ENCODE data around the gene CNGB1. TPM values are rescaled to one million over a fixed set of nuclear protein-coding genes. Genes with fewer than 3 reads are reported as not detected.
A peak's percentile ranks its signal among the peaks of the same experiment; 100 is the strongest.

The CNGB1 gene
- total and polyA plus RNA-seq, 9 donors, result 0.11 TPM; not detected in 8

GRCh38 chr16:57986196-57986595, 15.3 kb upstream of the CNGB1 start:
- Histone ChIP-seq H3K4me1 (ENCODE audit: insufficient read depth) (peaks cover 5% of the 10 kb centered on the region), H3K4me3 (no peak overlapping the region), H3K9me3 (no peaks in the 10 kb centered on the region), H3K27ac (no peak overlapping the region), H3K36me3 (no peaks in the 10 kb centered on the region), H3K27me3 (no peaks in the 10 kb centered on the region)
- WGBS, 3 donors, result 62 to 70% (median 70%) methylated on average over 9 of the region's 9 CpGs
- intact Hi-C loops (cut with DNase I), result loop anchor here in 1 of 4 donors (5.0 kb wide), 1 partner anchor 404 kb away; no protein-coding TSS in a partner anchor
- peak in 1 of 5 donors; percentile 7 for DNase-seq
- TF ChIP-seq POLR2A (IDR thresholded peaks at IDR 0.05) (no peak), EP300 (IDR thresholded peaks at IDR 0.05) (no peak)
- TF ChIP-seq, protein P1, sequence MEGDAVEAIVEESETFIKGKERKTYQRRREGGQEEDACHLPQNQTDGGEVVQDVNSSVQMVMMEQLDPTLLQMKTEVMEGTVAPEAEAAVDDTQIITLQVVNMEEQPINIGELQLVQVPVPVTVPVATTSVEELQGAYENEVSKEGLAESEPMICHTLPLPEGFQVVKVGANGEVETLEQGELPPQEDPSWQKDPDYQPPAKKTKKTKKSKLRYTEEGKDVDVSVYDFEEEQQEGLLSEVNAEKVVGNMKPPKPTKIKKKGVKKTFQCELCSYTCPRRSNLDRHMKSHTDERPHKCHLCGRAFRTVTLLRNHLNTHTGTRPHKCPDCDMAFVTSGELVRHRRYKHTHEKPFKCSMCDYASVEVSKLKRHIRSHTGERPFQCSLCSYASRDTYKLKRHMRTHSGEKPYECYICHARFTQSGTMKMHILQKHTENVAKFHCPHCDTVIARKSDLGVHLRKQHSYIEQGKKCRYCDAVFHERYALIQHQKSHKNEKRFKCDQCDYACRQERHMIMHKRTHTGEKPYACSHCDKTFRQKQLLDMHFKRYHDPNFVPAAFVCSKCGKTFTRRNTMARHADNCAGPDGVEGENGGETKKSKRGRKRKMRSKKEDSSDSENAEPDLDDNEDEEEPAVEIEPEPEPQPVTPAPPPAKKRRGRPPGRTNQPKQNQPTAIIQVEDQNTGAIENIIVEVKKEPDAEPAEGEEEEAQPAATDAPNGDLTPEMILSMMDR (IDR thresholded peaks at IDR 0.05), result no peak

DNA sequence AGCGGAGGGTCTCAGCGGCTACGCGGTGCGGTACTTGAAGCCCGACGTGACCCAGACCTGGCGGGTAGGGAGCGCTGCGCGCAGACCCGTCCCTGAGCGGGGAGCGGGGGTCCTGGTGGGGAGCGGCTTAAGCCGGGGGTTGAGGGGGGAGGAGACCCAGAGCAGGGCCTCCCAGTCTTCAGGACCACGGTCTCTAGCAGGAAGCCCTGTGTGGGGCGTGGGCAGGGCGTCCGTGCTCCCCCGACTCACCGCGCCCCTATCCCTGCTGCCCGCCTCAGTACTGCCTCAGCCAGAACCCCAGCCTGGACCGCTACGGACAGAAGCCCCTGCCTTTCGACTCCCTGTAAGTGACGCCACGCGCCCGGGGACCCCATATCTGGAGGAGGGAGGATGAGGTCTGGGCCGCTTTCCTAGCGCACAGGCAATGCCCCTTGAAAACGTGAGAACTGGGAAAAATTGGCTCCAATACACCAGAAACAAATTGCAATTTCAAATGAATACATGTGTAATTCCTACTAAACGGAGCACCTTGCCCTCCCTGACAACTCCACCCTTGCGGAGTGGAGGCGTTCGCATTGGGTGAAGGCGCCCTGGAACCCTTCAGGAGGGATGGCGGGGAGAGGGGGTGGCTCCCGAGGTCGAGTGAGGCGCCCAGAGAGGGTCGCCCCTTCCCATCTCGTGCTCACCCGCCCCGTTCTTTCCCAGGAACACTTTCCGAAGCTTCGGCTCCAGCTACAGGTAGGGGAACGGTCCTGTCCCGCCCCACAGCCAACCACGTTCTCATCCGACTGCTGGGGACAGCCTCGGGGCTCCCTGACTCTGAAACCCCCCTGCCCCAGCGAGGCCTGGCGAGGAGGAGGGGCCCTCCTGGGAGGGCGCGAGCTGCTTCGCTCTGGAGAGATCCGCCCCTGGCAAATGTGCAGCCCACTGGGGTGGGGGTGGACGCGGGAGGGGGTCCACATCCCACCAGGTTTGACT, 14.6 kb upstream of the CNGB1 start:
- Histone ChIP-seq H3K36me3 (no peaks in the 10 kb centered on the region), H3K27me3 (no peaks in the 10 kb centered on the region), H3K4me3 (peak overlapping the region; percentile 51), H3K27ac (peak overlapping the region in 1 of 2 donors; percentile 65), H3K9me3 (no peaks in the 10 kb centered on the region), H3K4me1 (ENCODE audit: insufficient read depth) (peaks cover 5% of the 10 kb centered on the region)
- TF ChIP-seq EP300 (IDR thresholded peaks at IDR 0.05) (no peak), POLR2A (IDR thresholded peaks at IDR 0.05) (no peak)
- TF ChIP-seq, protein P1 (IDR thresholded peaks at IDR 0.05), result no peak
- WGBS, 3 donors, result 13 to 14% (median 14%) methylated on average over 60 to 62 of the region's 62 CpGs
- intact Hi-C loops (cut with DNase I), result loop anchor here in 1 of 4 donors (5.0 kb wide), 1 partner anchor 403 kb away; no protein-coding TSS in a partner anchor
- DNase-seq, result peak in 2 of 5 donors; percentile 36 to 37

DNA sequence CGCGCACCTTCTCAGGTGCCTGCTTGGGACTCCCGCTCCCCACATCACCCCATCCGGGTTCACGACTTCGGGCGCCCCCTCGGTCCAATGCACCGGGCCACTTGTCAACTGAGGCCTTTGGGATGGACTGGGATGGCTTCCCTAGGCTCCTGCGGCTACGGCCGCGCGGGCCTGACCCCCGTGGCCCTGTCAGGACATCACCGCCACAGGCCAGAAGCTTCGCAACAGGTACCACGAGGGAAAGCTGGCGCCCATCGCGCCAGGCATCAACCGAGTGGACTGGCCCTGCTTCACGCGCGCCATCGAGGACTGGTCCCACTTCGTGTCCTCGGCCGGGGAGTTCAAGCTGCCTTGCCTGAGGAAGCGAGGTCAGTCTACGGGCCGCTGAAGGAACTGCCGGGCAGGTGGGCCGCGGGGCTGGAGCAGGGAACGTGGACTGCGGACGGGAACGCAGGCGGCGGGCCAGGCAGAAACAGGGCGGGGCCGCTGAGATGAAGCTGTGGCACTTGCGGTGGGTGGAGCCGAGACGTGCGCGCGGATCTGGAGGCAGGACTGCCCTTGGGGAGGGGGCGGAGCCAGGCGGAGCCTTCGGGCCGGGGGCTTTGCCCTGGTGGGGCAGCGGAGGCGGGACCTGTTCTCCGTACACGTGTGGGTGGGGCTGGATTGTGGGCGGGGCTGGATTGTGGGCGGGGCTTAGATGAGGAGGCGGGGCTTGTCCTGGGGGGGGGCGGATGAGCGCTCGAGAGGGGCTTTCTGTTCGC, 13.7 kb upstream of the CNGB1 start:
- no peaks in the 10 kb centered on the region for H3K36me3 ChIP-seq
- peak overlapping the region; percentile 51 for H3K4me3 ChIP-seq
- no peaks in the 10 kb centered on the region for H3K27me3 ChIP-seq
- TF ChIP-seq EP300 (IDR thresholded peaks at IDR 0.05), result no peak
- no peak for TF ChIP-seq POLR2A (IDR thresholded peaks at IDR 0.05)
- TF ChIP-seq, protein P1 (IDR thresholded peaks at IDR 0.05), result no peak
- 9 to 11% (median 10%) methylated on average over 55 to 64 of the region's 64 CpGs for WGBS, 3 donors
- DNase-seq, result peak; percentile 90 to 94 (median 91)
- peak overlapping the region in 1 of 2 donors; percentile 65 for H3K27ac ChIP-seq
- H3K9me3 ChIP-seq, result no peaks in the 10 kb centered on the region
- peaks cover 5% of the 10 kb centered on the region for H3K4me1 ChIP-seq (ENCODE audit: insufficient read depth)
- intact Hi-C loops (cut with DNase I), result loop anchor here in 1 of 4 donors (5.0 kb wide), 1 partner anchor 402 kb away; no protein-coding TSS in a partner anchor

DNA sequence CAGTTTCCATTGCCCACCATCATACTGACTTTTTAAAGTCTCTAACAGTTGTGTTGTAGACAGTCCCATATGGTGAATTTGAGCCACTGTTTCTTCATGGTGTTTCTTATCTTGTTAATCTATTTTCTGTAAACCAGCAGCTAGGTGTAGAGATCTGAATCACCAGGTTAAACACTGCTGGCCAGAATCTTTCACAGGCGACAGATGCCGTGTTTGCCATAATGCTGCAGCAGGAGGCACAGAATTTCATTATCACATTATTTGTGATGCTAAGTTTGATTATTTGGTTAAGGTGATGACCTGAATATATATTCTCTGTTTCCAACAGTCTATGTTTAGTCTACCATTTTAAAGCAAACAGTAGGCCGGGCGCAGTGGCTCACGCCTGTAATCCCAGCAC, 11.5 kb upstream of the CNGB1 start:
- H3K27me3 ChIP-seq, result no peaks in the 10 kb centered on the region

More for the DNA sequence above, 11.5 kb upstream of the CNGB1 start:
- DNase-seq, result no peak
- Histone ChIP-seq H3K36me3 (no peaks in the 10 kb centered on the region), H3K4me3 (no peak overlapping the region), H3K9me3 (no peaks in the 10 kb centered on the region), H3K4me1 (ENCODE audit: insufficient read depth) (peaks cover 5% of the 10 kb centered on the region), H3K27ac (no peak overlapping the region)
- WGBS, 3 donors, result 78 to 84% (median 83%) methylated on average over 5 of the region's 5 CpGs
- TF ChIP-seq POLR2A (IDR thresholded peaks at IDR 0.05), result no peak
- TF ChIP-seq EP300 (IDR thresholded peaks at IDR 0.05), result no peak
- TF ChIP-seq, protein P1 (IDR thresholded peaks at IDR 0.05), result no peak
- intact Hi-C loops (cut with DNase I), result no loop called here

All from ovary (tissue), 9 donors.